Thymus (tissue), 2 donors: ENCODE data around the gene CIT. TPM values are rescaled to one million over a fixed set of nuclear protein-coding genes. Genes with fewer than 3 reads are reported as not detected.

Experiments
- polyA plus RNA-seq: library from polyadenylated mRNA; stranded (reverse); fragments of 200-250 nt; gene quantifications from one replicate; pipeline ENCODE4 v1.2.3, GENCODE V29; 2013
- total RNA-seq: library from RNA; stranded (reverse); fragments of 120-200 nt; gene quantifications from one replicate; pipeline ENCODE4 v1.2.4, GENCODE V29; 2013
- donor health status: healthy.

Gene CIT
- total and polyA plus RNA-seq, 2 donors: 2.6 to 9.1 TPM

Other genes starting within 250 kb of the CIT start
- 16.1 TPM for gene PRKAB1, start 209.2 kb downstream of the CIT start, total RNA-seq
- 37.9 TPM for gene PRKAB1, start 209.2 kb downstream of the CIT start, polyA plus RNA-seq
- 18.7 TPM for gene BICDL1, start 111.9 kb upstream of the CIT start, total RNA-seq
- gene BICDL1, start 111.9 kb upstream of the CIT start, polyA plus RNA-seq: 67.6 TPM
- 32.2 TPM for gene RAB35, start 239.4 kb upstream of the CIT start, total RNA-seq
- gene RAB35, start 239.4 kb upstream of the CIT start, polyA plus RNA-seq: 37.5 TPM